Measurements from ENCODE around the gene PGAM5. TPM values are rescaled to one million over a fixed set of nuclear protein-coding genes. Genes with fewer than 3 reads are reported as not detected.

PGAM5 gene
- total RNA-seq, 1 donor from 2014 or later, result 41.2 TPM

DNA sequence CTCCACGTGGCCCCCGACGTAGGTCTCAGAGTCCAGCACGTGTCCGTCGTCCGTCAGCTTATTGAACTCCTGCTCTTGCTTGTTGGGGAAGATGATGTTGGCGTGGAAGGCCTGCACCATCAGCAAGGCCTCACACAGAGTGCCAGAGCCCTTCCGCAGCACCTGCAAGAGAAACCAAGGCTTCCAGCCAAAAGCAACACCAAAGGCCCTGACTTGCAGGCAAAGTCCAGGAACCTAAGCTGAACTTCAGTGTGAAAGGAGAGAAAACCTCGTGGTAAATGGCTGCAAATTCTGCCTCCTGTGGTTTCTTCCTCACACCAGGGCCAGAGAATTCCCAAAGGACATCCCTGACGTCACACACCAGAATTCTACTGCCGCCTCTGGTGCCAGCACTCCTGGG lies 38.0 kb upstream of the PGAM5 start:
- H3K4me3 ChIP-seq, result no peak overlapping the region
- intact Hi-C loops (cut with DNase I), result no loop called here
- no peaks in the 10 kb centered on the region for H3K4me1 ChIP-seq
- peaks cover 62 to 89% of the 10 kb centered on the region in 2 donors for H3K36me3 ChIP-seq
- no peaks in the 10 kb centered on the region for H3K9me3 ChIP-seq
- no peak for TF ChIP-seq CTCF (IDR thresholded peaks at IDR 0.05)
- no peaks in the 10 kb centered on the region for H3K27me3 ChIP-seq
- DNase-seq (ENCODE audit: low spot score in 2 of 2), result no peak
- no peak overlapping the region for H3K27ac ChIP-seq

- H3K9me3 ChIP-seq, result no peaks in the 10 kb centered on the region
- DNase-seq (ENCODE audit: low spot score in 2 of 2), result no peak
- no peaks in the 10 kb centered on the region for H3K27me3 ChIP-seq
- peaks cover 54 to 85% of the 10 kb centered on the region in 2 donors for H3K36me3 ChIP-seq
- intact Hi-C loops (cut with DNase I), result no loop called here
- TF ChIP-seq CTCF (IDR thresholded peaks at IDR 0.05), result no peak
- no peaks in the 10 kb centered on the region for H3K4me1 ChIP-seq
- H3K27ac ChIP-seq, result no peak overlapping the region
- no peak overlapping the region for H3K4me3 ChIP-seq
These were observed 37.1 kb upstream of the PGAM5 start for GRCh38 chr12:132673288-132674179.

DNA sequence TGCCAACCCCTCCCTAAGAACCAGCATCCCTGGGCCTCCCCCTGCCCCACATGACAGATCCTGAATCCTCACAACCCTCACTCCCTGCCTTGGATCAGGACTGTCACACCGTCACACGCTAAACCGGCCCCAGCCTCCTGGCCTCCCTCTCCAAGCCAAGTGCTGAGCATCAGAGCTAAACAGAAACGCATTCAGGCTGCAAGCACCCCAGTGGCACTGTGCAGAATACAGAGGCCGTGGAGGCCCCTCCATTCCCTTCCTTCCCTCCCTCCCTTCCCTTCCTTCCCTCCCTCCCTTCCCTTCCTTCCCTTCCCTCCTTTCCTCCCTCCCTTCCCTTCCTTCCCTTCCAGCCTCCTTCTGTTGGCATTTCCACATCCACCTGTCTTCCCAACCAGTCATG lies 36.1 kb upstream of the PGAM5 start:
- no peaks in the 10 kb centered on the region for H3K9me3 ChIP-seq
- no peak overlapping the region for H3K4me3 ChIP-seq
- intact Hi-C loops (cut with DNase I), result no loop called here
- no peaks in the 10 kb centered on the region for H3K27me3 ChIP-seq
- TF ChIP-seq CTCF (IDR thresholded peaks at IDR 0.05), result no peak
- no peak for DNase-seq (ENCODE audit: low spot score in 2 of 2)
- H3K36me3 ChIP-seq, result peaks cover 48 to 75% of the 10 kb centered on the region in 2 donors
- no peaks in the 10 kb centered on the region for H3K4me1 ChIP-seq
- H3K27ac ChIP-seq, result no peak overlapping the region

DNA sequence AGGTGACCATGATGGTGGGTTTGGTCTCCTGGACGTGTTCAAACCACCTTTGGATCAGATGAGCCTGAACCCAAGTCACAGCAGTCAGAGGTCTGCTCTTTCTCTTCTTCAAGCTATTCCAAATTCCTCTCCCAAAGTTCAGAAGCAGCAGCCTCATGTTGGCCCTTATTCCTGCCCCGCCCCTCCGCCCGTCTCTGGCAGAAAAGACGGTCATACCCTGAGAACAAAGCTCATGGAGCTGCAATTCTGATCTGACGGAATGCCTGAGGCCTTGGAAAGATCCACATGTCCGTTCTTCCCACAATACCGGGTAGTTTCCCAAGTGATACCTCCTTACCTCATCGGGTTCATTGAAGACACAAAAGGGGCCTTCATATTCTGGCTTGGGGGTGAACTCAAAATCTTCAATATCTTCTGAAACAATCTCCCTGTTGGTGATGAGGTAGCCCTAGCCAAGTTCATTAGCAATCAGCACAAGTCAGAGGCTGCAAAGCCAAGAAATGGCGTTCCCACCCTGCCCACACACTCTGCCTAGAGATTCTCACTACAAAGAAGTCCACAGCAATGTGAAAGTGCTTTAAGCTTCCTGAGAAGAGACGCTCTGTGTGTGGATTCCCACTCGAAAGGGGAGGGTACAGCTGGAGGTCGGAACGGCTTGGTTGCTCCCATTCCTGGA lies 34.7 kb upstream of the PGAM5 start:
- H3K27me3 ChIP-seq, result no peaks in the 10 kb centered on the region
- DNase-seq (ENCODE audit: low spot score in 2 of 2), result no peak
- H3K27ac ChIP-seq, result no peak overlapping the region
- H3K9me3 ChIP-seq, result no peaks in the 10 kb centered on the region
- TF ChIP-seq CTCF (IDR thresholded peaks at IDR 0.05), result no peak
- intact Hi-C loops (cut with DNase I), result no loop called here
- H3K36me3 ChIP-seq, result peaks cover 42 to 66% of the 10 kb centered on the region in 2 donors
- no peaks in the 10 kb centered on the region for H3K4me1 ChIP-seq
- H3K4me3 ChIP-seq, result no peak overlapping the region

DNA sequence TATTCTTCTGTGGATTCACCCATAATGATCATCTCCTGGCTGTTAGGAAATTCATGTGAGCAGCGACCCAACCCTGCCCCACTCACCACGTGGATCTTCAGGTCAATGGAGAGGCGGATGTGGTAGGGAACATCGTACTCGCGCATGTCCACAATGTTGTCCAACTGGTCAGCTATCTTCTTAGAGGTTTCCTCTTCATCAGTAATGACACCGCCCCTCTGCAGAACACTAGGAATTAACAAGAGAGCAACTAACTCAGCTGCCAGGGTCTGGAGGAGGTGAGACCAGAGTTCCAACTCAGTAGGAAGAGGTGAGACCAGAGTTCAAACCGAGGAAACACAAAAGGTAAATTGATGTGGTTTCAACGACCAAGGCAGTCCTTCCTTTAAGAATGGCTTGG lies 33.1 kb upstream of the PGAM5 start:
- H3K36me3 ChIP-seq, result peaks cover 32 to 55% of the 10 kb centered on the region in 2 donors
- no peak overlapping the region for H3K27ac ChIP-seq
- H3K4me3 ChIP-seq, result no peak overlapping the region
- intact Hi-C loops (cut with DNase I), result no loop called here
- H3K4me1 ChIP-seq, result no peaks in the 10 kb centered on the region
- H3K9me3 ChIP-seq, result no peaks in the 10 kb centered on the region
- no peak for DNase-seq (ENCODE audit: low spot score in 2 of 2)
- TF ChIP-seq CTCF (IDR thresholded peaks at IDR 0.05), result no peak
- H3K27me3 ChIP-seq, result no peaks in the 10 kb centered on the region
